HG03469 (cell line): ENCODE measurements around the gene MAGEB1.
A peak's percentile ranks its signal among the peaks of the same experiment; 100 is the strongest.

ENCODE experiments used
- ATAC-seq: cut with Tn5 transposase; IDR thresholded peaks from one replicate; pipeline ENCODE4 v1.9.1; 2021; ENCODE audit warnings: mild to moderate bottlenecking, moderate library complexity, moderate number of reproducible peaks; ENCODE audit not compliant: unreplicated experiment

The MAGEB1 gene

GRCh38 chrX:30246769-30247489, at the start of gene MAGEB1:
Gene MAGEB1 (plus strand): TSS chrX:30247146. CDS start chrX:30250494, 3,348 bp downstream.
- ATAC-seq, result no peak

DNA sequence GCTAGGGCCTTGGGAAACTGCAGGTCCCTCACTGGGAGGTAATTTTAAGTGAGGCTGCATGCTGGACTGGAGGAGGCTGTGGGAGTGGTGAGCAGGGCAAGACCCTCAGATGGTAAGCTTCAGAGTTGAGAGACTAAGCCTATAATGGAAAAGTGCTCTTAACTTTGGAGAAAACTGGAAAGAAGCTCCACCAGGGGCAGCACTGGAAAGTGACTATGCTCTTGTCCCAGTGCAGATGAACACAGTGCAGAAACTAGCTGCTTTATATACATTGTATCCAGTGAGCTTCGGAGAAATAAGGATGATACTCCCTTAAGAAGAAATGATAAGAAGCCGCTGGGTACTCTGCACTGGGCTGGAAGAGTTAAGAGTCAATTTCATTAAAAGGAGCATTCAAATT, 34.8 kb upstream of the MAGEB1 start:
- no peak for ATAC-seq

DNA sequence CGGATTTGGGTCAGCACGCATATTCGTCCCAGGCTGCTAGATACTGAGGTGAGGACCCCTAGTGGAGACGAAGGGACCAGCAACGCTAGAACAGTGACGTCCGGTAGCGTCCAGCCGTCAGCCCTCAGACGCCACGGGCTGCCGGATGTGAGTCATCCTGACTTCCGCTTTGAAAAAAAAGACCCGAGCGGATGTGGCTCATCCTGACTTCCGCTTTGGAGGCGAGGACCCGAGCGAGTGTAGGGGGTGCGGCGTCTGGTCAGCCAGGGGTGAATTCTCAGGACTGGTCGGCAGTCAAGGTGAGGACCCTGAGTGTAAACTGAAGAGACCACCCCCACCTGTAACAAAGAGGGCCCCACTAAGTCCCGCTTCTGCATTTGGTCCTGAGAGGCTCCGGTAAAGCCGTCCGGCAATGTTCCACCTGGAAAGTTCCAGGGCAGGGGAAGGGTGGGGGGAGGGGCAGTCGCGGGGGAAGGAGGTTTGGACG, 31.5 kb upstream of the MAGEB1 start, which contains the start of gene MAGEB2:
MAGEB2 (plus strand) TSS at position 207 of the 487 bp plus-strand sequence. CDS start 3,018 bp downstream, outside the sequence.
- no peak for ATAC-seq

- ATAC-seq, result no peak
Measured at GRCh38 chrX:30217465-30217864, 29.5 kb upstream of the MAGEB1 start.

DNA sequence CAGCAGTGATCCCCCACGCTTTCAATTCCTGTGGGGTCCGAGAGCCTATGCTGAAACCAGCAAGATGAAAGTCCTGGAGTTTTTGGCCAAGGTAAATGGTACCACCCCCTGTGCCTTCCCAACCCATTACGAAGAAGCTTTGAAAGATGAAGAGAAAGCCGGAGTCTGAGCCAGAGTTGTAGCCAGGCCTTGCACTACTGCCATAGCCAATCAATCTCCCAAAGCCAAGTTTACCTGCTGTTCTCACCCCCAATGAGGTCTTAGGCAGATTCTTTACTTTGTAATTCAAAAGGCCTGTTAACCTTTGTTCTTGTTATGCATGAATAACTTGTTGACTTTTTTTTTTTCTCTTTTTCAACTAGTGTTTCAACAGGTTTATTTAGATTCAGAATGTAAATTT, 27.6 kb upstream of the MAGEB1 start:
- ATAC-seq, result no peak

- ATAC-seq, result no peak
Measured at GRCh38 chrX:30220661-30221060, 26.3 kb upstream of the MAGEB1 start.

GRCh38 chrX:30224536-30224935, 22.4 kb upstream of the MAGEB1 start:
- no peak for ATAC-seq

GRCh38 chrX:30228526-30228925, 18.4 kb upstream of the MAGEB1 start:
- ATAC-seq, result no peak

- no peak for ATAC-seq
Measured at GRCh38 chrX:30230395-30230794, 16.6 kb upstream of the MAGEB1 start, which contains the start of gene MAGEB3. Gene MAGEB3 (plus strand): TSS chrX:30230657. CDS start chrX:30235925, 5,268 bp downstream.

DNA sequence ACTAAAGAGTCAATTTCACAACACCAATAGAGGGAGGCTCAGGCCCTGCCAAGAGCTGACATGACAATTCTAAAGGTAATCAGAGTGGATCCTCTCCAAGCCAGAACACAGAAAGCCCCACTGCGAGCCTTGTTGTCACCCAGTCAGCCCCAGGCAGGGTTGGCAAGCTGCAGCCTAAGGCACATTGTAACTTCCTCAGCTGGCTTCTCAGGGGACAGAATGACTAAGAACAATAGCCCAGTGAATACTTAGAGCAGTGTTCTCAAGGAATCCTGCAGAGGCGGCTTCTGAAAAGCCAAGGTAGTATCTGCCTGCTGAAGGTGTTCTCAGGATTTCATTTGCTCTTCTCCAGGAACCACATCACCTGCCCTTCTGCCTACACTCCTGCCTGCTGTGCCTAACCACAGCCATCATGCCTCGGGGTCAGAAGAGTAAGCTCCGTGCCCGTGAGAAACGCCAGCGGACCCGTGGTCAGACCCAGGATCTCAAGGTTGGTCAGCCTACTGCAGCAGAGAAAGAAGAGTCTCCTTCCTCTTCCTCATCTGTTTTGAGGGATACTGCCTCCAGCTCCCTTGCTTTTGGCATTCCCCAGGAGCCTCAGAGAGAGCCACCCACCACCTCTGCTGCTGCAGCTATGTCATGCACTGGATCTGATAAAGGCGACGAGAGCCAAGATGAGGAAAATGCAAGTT, 5.1 kb upstream of the MAGEB1 start, which contains the start of gene MAGEB4:
MAGEB4 (plus strand) TSS at position 277 of the 692 bp plus-strand sequence; CDS start at position 413, 136 bp downstream.
- no peak for ATAC-seq

DNA sequence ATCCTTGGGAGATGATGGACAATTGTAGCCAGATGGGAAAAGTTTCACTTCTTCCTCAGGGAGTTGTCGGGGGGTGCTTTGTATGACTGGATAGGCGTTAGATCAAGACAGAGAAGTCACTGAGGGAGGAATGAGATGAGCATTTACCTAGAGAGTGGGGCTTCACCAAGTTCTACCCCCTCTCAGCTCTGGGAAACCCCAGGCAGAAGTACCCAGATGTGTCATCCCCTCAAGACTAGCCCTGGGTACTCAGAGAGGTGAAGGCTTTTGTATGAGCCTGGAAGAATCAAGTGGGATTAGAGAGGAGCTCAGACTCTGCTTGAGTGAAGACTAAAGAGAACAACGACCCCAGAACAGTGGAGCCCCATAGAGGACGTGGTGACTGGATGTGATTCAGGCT, 1.9 kb downstream of the MAGEB1 start:
- ATAC-seq, result peak; percentile 49

GRCh38 chrX:30253257-30253656, 6.3 kb downstream of the MAGEB1 start:
- ATAC-seq, result no peak

GRCh38 chrX:30259927-30260326, 13.0 kb downstream of the MAGEB1 start:
- ATAC-seq, result no peak

DNA sequence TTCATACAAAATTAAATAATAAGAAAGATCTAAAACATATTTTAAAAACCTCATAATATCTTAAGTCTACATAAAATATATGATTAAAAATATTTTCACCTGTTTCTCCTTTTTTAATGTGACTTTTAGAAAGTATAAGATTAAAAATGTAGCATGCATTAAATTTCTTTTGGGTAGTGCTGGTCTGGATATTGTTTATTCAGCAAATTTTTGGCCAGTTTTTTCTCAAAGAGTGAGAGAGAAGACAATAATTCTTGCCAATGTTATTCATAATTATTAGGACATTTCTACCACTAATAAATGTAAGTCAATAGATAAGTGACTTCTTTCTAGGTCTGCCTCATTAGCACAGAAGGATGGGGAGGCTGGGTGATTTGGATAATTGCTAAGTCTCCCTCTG, 14.1 kb downstream of the MAGEB1 start:
- ATAC-seq, result no peak

GRCh38 chrX:30262763-30263162, 15.8 kb downstream of the MAGEB1 start:
- no peak for ATAC-seq

DNA sequence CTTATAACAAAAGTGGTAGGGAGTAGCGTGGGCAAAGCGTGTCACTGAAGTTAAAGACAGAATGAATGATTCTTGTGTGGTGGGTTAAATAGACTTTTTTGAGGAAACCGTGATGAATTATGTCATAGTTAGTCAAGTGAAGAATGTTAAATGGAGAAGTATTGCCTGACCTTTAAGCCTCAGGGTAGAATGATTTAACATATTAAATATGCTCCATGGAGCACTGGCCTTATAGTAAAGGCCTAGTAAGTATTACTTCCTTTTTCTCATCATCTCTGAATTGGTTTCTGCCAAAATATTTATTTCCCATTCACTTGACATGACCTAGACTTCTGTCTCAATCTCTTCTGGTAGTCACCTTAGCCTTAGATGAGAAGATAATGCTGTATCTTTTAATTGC, 23.7 kb downstream of the MAGEB1 start:
- no peak for ATAC-seq

DNA sequence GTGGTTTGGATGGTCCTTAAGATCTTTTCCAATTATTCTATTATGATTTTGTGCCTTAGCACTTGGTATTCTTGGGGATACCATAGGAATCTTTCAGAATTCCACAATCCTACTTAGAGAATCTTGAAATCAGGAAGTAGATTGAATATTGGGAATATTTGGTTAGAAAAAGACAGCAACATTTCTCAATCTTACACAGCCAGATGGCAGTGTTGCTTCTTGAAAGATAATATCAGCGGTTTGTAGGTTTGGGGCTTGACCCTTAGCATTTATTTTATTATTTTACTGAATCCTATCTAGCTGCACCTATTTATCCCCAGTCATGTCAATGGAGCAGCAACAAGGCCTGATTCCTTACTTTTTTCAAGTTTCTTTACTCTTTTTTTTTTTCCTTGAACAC, 28.6 kb downstream of the MAGEB1 start:
- no peak for ATAC-seq

DNA sequence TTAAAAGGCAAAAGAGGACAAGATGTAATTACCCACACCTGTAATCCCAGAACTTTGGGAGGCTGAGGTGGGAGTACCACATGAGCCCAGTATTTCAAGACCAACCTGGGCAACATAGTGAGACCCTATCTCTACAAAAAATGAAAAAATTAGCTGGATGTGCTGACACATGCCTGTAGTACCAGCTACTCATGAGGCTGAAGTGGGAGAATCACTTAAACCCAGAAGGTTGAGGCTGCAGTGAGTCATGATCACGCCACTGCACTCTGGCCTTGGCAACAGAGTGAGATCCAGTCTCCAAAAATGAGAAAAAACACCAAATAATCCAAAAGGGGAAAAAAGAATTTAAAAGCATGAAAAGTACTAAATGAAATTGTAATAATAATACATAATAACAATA, 31.4 kb downstream of the MAGEB1 start:
- ATAC-seq, result no peak

DNA sequence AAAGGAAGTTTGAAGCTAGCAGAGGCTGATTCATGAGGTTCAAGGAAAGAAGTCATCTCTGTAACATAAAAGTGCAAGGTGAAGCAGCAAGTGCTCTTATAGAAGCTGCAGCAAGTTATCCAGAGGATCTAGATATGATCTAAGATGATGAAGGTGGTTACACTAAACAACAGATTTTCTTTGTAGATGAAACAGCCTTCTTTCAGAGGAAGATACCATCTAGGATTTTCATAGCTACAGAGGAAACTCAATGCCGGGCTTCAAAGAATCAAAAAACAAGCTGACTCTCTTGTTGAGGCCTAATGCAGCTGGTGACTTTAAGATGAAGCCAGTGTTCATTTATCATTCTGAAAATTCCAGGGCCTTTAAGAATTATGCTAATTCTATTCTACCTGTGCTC, 33.5 kb downstream of the MAGEB1 start:
- ATAC-seq, result no peak

DNA sequence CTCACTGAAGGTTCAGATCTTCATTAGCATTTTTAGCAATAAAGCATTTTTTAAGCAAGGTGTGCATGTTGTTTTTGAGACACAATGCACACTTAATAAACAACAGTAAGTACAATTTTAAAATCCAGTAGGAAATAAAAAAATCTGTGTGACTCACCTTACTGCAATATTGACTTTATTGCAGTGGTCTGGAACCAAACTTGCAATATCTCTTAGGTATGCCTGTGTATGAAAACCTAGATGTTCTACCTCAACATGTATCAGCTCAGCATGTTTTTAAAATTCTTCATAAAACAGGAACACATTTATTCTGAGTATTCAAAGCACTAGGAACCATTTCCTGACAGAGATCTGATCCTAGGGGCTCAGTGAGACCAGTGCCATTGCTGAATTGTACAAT, 35.6 kb downstream of the MAGEB1 start:
- no peak for ATAC-seq

DNA sequence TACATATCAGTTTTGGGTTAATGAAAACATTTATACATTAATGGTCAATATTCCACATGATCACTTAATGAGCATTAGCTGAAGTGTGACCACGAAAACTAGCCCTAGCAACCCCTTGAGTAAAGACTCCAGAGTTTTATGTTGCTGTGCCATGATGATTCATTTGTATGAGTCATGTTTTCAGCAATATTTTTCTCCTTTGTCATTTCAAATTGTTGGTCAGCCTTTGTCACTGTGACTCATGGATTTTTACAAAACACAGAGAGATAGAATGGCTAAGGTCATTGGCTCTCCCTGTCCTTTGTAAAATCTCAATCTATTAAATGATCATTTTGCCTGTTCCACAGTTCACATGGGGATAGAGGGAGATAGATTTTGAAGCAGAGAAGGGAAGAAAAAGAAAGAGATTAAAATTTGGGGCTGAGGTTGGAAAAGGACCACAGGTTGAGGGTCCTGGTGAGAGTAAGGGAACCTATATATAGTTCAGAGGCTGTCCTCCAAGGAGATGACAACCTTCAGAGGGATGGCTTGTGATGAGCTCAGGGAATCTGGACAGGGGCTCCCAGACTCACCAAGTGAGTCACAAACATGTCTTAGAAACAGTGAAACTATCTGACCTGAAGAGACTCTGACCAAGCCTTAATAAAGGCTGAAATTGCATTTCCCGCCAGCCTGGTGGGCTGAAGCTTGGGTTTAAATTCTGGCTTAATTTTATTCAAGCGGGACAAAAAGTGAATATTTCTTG, 36.7 kb downstream of the MAGEB1 start:
- ATAC-seq, result no peak
